NCI-H748 (cell line): ENCODE data around the gene FLNB.

Experiments
- DNase-seq: peaks from one replicate; lab custom pipeline; 2025; ENCODE audit not compliant: unreplicated experiment; lab: John Stamatoyannopoulos, UW

FLNB gene

DNA sequence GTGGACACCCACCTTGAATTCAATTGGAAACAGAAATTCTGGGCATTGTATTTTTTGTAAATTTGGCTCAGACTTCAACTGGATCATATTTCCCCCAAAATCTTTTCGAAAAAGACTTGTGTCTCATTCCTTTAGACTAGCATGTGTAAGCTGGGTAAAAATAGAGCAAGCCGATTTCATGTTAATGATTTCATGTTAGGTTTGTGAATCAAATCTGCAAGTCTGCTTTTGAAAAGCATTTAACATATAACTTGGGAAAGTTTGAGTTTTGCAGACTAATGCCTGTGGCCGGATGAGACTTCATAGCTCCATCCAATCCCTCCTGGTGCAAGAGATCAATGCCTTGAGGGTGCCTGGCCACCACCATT, 64.5 kb downstream of the FLNB start:
- no peak for DNase-seq

DNA sequence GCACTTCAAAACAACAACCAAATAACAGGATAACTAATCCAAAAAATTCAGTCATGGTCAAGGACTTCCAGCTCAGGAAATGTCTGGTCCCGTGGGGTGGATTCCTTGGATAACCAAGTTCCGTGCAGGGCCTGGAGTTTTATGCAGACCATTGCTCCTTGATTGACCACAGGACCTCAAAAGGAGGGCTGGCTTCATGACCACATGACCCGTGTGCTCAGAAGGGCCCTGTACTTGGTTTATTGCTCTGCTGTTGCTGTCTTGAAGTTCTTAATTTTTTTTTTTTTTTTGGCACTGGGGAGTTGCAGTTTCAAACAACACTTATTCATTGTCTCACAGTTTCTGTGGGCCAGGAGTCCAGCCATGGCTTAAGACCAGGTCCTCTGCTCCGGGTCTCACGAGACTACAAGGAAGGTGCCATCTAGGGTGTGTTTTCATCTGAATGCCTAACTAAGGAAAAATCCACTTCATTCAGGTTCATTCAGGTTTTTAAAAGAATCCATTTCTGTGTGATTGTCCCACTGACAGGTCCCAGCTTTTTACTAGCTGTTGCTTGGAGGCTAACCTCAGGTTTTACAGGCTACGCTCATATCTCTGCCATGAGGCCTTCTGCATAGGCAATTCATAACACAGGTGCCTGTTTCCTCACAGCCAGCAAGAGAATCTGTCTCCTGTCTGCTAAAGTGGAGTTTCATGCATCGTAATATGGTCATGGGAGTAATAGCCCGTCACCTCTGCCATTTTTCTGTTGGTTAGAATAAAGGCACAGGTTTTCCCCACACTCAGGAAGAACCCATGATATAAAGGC, 65.3 kb downstream of the FLNB start:
- no peak for DNase-seq

DNA sequence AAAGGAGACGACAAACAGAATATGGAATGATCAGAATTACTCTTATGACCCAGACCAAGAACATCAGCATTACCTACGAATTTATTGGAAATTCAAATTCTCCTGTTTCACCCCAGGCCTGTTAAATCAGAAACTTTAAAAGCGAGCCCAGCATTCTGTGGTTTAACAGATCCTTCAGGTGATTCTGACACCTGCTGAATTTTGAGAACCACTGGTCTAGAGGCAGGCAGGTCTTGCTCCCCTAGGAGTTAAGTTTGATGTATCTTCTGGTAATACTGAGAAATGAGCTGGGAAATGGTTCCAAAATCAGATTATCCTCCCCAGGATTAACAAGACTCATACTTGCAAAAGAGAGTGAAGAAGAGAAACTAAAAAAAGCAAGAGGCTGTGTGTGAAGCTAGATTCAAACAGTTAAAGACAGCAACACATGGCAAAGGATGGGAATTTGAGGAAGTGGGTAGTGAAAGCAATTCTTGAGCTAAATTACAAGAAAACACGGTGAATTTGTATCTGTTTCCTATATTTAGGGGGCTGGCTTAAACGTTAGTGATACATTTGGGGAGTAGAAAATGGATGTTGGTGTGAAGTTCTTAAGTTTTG, 66.0 kb downstream of the FLNB start:
- no peak for DNase-seq

DNA sequence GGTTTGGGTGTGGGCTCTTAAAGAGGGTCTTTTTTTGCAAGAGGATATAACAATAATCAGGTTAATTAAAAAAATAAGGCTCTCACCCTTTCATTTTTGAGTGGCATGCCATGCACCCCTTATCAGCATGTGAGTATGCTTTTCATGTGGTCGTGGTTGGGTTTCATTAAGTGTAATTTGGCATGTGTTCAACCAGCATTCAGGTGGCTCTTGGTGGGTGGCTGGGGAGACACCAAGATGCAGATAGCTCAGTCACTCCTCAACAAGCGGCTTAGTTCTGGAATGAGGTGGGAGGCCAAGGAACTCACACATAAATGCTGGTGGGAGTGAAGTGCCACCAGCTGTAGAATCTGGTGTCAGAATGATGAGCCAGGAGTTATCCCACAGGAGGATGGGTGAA, 66.8 kb downstream of the FLNB start:
- no peak for DNase-seq

DNA sequence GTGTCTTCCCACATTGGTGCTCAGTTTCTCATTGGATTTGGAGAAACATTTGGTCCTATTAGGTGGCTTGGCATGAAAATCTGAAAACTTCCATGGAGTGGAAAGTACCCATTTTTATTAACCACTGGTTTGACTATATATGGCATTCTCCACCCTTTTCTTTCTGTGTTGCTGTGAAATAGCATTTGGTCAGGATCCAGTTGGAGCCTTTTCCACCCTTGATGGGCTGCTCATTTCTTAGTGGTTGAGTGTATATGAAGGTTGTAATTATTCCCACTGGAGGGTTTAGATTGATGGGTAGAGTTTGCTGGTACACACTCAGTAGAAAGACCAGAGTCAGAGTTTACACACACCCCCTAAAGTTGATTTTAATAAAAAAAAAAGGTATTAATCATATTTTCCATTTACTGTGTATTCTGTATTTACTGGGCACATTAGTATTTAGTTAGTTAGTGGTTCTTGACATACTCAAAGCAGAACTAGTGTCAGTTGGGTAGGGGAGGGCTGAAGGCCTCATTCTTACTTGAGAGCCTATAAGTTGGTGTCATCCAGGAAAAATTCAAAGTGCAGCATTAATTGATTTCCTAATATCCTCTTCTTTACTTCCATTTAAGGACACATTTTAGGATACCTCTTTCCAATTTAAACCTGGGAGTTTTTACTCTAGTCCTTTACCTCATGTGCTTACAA, 69.5 kb downstream of the FLNB start:
- DNase-seq = no peak

DNA sequence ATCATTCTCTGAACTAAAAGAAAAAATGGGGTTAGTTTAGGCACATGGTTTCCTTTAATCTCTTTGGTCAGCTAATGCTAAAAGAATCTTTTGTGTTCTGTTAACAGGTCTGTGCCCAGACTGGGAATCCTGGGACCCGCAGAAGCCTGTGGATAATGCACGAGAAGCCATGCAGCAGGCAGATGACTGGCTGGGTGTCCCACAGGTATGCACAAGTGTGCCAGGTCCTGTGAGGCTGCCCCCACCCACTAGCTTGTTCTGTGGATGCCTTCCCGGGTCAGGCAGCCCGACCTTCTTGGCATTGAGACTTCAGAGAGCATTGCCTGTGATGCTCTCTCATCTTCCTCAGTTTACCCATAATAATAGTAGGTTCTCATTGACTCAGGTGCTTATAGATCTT, 70.4 kb downstream of the FLNB start:
- no peak for DNase-seq

DNA sequence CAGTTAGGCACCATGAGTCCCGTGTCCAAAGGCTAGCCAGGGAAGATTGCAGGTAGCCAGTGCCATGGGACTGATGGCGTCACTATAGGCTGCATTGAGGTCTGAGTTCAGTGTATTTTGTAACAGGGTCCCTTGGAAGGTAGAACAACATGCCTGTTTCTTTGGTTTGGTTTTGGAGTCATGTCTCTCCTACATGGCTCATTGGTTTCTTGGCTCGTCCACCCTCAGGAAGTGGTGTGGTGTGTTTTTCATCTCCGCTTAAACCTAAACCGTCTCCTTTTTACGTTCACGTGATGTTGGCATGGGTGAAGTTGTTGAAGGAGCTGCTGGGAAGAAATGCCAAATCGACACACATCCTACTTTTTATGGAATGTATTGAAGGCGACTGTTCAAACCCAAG, 71.6 kb downstream of the FLNB start:
- DNase-seq = no peak

DNA sequence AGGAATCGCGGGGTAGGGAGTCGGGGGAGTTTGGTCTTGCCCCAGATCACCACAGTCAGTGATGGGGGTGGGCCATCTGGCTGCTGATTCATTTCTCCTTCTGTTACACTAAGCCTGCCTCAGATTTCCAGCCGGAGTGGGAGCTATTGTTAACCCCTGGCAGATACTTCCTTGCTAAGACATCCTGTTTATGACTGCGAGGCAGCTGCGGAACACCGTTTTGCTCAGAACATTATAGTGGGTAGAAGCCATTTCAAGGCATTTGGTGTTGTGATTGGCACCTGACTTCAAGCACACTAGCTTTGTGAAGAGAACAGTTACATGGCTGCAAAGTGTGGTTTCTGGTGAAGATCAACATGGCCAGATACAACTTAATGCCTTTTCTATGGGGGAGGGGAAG, 73.8 kb downstream of the FLNB start:
- no peak for DNase-seq

DNA sequence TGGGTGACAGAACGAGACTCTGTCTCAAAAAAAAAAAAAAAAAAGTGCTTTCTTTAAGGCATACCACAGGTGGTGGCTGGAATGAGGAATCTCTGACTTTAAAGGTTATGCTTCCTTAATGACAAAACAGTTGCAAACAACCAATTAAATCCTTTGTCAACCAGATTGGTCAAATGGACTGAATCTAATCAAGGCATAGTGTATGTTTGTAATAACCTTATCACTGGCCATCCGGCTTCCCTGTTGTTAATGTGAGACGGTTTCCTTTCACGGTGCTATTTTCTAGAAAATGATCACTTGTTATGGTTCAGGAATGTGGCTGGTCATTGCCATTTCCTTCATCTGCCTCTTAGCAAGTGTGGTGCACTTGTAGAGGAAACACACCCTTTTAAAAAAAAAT, 75.9 kb downstream of the FLNB start:
- no peak for DNase-seq

DNA sequence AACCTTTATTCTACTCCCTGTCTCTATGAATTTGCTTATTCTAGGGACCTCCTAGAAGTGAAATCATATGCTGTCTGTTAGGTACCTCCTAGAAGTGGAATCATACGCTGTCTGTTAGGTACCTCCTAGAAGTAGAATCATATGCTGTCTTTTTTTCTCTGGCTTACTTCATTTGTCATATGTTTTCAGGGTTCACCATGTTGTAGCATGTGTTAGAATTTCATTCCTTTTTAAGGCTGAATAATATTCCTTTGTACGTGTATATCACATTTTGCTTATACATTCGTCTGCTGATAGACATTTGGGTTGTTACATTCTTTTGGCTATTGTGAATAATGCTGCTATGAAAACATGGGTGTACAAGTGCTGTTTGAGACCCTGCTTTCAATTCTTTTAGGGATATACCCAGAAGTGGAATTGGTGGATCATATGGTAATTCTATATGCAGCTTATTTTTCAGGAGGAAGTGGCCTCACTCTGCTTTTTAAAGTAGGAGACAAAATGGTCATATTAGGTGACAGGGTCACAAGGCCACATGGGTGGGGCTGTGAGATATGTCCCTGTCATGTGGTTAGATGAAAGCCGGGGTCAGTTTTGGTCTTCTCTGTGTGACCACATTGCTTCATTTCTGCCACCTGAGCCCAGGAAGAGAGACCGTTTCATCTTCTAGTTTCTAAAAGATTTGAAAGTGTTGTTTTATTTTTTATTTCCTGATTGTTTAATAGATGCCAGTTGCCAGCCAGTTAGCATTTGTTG, 76.7 kb downstream of the FLNB start:
- DNase-seq = no peak

DNA sequence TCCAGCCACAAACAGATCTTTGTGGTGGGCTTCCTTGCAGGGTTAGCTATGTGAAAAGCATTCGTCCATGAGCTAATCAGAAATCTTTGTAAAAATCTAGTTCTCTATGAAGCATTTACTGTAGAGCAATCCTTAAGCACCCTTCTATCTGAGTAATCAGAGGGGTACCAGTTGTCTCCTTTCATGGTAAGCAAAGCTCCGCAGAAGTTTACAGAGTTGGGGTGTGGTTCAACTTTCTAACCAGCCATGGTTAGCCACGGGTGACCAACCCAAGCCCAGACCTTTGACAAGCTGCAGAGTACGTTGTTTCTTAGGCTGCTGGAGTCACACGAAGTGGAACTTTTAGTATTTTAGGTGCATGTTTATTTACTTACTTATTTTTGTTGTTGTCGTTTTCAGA, 77.4 kb downstream of the FLNB start:
- no peak for DNase-seq

DNA sequence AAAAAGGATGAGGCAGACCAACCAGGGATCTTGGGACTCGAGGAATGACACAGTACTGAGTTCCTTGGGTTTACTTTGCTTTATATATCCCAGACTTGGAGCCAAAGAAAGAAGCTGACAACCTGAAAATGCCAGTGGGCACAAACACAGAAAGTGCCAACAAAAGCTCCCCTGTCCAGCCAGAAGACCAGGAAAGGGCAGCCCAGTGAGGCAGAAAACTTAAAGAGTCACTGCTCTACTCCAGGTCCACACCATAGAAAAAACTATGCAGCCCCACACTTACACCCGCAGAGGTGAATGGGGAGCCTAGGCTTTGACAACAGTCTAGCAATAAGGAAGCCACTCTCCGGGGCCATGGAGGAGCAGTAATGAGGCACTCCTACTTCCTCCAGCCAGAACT, 80.3 kb downstream of the FLNB start:
- no peak for DNase-seq

DNA sequence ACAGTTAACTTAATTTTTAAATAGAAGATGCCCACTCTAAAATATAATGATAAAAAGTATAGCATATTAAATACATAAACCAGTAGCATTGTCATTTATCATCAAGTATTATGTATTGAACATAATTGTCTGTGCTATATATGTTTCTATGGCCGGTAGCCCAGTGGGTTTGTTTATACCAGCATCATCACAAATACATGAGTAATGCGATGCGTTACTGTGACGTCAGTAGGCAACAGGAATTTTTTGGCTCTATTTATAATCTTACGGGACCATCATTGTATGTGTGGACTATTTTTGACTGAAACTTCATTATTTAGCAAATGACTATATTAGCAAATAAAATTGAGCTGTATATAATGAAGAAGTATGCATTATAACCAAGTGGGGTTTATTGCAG, 82.1 kb downstream of the FLNB start:
- no peak for DNase-seq

DNA sequence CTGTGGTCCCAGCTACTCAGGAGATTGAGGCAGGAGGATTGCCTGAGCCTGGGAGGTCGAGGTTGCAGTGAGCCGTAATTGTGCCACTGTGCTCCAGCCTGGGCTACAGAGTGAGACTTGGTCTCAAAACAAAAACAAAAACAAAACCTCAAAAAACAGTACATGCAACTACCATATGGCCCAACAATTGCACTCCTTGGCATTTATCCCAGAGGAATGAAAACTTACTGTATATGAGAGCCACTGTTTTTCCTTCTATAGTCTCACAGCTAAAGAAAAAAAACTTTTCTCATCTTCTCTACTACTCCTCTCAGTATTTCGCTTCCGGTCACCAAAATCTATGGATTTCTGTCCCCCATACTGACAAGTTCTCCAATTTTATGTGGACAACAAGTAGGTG, 84.3 kb downstream of the FLNB start:
- no peak for DNase-seq

DNA sequence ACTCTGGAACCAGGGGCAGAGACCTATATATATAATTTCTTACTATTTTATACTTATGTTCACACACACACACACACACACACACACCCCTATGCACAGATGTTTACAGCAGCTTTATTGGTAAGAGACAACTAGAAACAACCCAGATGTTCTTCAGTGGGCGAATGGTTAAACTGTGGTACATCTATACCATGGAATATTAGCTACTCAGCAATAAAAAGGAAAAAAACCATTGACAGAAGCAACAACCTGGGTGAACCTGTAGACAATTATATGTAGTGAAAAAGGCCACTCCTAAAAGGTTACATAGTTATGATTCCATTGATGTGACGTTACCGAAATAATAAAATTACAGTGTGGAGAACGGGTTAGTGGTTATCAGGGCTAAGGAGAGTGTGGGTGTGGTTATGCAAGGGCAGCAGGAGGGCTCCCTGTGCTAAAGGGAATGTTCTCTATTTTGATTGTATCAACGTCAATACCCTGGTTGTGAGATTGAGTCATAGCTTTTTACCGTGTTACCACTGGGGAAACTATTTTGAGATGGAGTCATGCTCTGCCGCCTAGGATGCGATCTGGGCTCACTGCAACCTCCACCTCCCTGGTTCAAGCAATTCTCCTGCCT, 85.5 kb downstream of the FLNB start:
- DNase-seq = no peak

DNA sequence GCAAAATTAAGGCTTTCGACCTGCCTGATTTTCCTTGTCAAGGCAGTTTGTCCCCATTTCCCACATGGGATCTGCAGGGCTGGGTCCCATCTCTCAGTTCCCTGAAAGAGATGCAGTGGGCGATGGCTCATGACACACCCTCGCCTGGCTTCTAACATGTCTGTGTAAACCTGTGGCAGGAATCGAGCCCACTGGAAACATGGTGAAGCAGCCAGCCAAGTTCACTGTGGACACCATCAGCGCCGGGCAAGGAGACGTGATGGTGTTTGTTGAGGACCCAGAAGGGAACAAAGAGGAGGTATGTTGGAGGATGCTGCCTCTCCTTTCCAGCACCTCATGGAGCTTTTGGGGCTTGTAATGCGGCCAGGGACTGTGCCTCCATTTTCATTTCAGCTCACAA, 86.4 kb downstream of the FLNB start:
- no peak for DNase-seq

DNA sequence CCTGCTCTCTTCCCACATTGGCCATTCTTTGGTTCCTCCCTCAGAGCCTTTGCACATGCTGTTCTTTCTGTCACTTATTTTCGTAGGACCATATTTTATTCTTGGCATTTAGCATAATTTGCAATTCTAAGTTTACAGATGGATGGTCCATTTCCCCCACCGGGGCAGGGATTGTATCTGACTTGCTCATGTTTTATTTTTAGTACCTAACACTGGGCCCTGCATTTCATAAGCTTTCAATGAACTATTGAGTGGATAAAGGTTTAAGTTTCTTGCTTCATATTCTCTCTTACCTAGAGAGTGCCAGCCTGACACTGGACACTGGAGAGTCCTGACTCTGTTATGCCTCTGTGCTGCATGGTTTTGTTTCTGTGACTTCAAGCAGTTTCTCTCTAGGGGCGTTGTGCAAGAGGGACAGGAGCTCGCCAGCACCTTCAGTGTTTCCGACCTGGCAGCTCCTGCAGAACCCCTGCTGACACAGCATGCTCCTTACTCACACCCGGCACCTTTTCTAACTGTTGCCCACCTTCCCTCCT, 87.4 kb downstream of the FLNB start:
- DNase-seq = no peak

DNA sequence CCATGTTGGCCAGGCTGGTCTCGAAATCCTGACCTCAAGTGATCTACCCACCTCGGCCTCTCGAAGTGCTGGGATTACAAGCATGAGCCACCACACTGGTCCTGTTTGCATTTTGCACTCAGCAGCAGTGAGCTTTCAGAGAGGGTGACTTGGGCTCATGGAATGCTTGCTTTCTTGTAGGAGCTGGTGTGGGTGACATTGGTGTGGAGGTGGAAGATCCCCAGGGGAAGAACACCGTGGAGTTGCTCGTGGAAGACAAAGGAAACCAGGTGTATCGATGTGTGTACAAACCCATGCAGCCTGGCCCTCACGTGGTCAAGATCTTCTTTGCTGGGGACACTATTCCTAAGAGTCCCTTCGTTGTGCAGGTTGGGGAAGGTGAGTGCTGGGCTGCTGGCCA, 90.3 kb downstream of the FLNB start:
- no peak for DNase-seq

DNA sequence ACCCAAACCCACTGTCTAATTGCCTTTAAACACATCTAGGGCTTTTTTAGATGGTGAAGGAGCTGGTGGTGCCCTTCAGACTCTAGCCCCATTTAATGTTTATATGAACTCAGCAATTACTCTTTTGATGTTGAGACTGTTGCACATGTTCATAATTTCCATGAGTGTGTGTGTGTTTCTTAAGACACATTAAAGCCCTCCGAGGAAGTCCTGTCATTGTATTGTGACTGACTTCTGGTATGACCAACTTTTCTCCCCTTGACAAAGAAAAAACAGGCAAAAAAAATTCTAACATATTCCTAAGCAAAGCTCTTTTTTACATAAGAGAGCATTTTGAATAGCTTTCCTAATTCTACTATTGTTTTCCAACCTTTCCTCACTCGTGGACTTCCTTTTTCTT, 91.6 kb downstream of the FLNB start:
- DNase-seq = no peak

DNA sequence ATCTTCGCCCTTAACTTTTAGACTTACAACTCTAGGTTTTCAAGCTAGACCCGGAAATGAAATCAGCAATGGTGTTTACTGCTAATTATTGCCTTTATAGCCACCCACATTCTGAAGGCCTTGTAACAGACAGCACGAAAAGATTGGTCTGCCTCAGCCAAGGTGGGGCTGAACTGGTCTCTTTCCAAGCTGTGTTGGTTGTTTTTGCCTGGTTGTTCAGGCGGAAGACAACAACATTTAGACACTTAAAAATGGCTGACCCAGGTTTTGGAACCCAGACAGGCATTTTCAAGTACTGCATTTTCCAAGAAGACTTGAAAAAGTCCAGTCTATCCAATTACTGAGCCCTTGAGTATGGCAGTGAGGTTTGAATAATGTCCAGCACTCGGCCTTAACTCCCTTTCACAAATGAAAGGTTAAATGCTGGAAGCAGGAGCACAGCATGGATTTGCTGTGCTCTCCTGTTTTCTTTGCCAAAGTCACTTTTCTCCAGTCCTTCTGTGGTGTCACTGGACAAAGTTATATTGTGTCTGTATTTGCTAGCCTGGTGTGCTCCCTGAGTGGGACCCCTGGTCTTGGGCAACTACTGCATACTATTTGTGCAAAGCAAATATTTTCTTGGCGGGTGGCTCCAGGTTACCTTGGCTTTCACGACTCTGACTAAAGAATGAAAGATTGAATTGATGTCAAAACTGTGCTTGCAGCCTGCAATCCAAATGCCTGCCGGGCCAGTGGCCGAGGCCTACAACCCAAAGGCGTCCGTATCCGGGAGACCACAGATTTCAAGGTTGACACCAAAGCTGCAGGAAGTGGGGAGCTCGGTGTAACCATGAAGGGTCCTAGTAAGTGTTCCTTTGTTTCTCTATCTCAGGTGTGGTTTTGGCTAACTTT, 93.5 kb downstream of the FLNB start:
- DNase-seq = no peak
